HG03521 (cell line): Measurements from ENCODE around the gene CTIF.

Experiments used
- ATAC-seq: cut with Tn5 transposase; IDR thresholded peaks from one replicate; pipeline ENCODE4 v1.9.1; 2021; ENCODE audit warnings: mild to moderate bottlenecking, moderate library complexity; ENCODE audit not compliant: unreplicated experiment

The CTIF gene

DNA sequence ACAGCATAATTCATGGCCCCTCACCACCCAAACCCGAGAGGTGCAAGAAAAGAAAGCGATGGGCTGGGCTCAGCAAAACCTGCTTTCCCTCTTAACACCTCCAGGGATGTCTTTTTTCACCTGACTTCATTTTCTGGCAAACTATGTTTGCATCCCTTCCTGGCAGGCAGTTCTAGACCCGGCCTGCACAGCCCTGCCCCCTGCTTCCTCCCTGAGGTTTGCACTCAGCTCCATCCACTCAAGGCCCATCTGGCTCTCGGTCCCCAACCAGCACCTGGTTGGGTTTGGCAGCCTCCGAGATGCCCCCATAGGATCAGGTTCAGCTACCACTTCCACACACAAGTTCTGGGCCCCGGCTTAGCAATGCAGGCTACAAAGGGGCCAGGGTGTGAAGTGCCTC is 226.2 kb downstream of the CTIF start:
- ATAC-seq: no peak

DNA sequence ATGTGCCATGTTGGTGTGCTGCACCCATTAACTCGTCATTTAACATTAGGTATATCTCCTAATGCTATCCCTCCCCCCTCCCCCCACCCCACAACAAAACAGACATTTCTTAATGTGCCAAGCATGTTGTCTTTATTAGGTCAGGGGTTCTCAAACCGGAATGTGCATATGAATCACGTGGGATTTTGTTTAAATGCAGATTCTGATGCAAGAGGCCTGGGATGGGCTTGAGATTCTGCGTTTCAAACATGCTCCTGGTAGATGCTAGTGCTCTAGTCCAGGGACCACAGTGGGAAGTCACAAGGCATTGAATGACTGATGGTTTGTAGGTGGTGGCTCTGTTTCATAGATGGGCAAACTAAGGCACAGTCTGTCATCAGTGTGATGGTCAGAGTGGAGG is 227.2 kb downstream of the CTIF start:
- no peak for ATAC-seq

DNA sequence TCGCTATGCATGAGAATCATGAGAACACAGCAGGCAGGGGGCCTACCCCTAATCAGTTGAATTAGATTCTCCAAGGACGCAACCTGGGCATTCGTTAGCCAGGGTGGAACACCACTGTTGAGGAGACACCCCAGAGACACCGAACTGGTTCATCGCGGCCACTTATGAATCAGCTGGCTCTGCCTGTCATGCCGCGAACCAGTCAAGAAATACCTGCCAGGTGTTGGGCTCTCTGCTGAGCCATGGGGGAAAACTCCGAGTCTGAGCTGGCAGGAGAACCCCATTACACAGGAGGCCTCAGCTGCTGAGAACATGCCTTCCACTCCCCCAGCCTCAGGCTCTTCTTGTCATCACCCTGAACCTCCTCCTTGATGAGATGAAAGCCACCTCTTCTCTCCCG is 227.7 kb downstream of the CTIF start:
- ATAC-seq: no peak

DNA sequence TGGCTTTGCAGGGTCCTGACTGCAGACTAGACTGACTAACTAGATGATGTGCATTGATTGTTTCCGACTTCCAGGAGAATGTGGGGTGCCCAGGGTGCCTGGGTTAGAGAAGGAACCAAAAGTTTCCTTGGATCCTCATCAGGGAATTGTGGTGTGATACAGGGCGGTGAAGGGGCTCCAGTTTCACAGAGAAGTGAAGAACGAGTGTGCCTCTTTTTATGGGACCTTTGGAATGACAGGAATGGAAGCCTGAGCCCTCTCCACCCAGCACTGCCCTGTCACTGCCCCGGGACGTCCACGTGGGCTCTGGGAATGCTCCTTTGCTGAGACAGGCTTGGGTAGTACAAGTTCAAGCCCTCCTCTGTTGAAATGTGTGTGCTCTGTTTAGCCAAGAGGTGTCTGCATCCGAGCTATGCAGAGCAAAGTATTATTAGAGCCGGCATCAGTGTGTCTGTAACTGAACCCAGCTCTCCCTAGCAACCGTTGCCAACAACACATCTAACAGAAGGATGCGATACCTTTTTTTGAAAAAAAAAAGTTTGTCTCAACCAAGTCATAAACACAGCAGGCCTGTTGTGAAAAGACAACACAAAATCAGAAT is 228.4 kb downstream of the CTIF start:
- ATAC-seq: no peak

DNA sequence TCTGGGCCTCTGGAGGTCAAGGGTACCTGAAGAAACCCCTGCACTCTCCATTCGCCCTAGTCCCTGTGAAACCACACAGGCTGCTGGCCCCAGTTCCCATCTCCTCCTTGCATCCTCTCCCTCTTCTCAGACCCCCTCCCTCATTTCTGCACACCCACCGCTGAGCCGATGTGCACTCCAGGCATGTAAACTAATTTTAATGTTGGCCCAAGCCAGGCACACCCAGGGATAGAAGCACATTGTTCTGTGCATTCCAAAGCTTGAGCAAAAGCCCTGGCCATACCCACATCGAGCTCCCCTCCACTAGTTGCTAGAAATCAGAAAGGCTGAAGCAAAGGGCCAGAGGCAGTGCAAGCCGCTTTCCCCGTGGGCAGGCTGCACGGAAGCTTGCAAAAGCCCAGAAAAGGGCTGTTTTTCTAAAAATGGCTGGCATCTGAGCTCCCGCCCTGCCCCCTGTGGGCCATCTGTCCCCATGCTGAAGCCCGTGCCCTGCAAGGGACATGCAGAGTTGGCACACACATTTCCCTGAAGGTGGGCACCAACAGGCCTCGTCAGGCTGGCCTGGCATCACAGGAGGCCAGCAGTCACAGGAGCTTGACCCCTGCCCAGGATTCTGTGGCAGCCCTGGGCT is 230.3 kb downstream of the CTIF start:
- no peak for ATAC-seq

DNA sequence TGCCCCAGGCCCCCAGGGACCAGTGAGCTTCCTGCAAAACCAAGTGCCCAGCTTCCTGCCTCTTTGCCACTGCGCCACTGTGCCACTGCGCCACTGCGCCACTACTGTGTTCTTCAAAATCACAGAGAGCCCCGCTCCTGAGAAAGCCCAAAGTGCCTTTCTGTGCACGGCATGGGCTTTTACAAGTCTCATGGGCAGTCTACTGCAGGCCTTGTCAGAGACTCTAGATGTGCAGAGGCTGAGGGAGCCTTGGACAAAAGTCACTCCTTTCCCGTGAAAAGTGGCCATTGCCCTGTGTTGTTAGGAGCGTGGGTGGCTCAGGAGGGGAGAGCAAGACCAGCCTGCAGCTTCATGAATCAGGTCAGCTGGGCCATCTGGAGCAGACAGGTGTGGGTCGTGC is 231.4 kb downstream of the CTIF start:
- no peak for ATAC-seq

DNA sequence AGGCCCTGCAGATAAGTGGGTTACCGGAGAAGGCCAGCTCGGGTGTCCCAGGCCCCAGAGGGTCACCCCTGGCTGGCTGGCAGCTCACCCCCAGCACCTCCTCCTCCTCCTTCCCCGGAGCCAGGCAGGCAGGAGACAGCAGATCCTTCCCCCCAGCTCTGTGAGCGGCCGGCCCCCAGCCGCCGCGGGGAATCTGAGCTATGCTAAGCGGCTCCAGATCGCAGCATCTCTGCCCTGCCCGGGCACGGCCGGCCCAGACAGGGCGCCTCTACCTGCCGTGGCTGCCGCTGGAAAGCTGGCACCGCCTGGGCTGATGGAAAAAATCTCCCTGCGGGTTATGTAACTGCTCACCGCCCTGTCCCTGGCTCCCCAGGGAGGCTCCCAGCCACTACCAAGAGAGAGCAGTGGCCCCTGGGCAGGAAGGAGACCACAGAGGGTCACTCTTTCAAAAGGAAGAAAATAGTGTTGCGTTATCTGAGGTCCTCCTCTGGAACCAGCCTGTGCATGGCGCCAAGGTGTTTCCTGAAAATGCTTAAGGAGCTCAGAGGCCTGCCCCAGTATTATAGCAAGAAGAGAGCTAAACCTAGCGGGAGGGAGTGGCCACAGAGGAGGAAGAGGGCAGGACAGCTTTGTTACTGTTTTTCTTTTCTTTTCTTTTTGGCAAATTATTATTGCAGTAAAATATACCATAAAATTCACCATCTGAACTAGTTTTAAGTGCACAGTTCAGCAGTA is 233.0 kb downstream of the CTIF start:
- ATAC-seq: no peak

DNA sequence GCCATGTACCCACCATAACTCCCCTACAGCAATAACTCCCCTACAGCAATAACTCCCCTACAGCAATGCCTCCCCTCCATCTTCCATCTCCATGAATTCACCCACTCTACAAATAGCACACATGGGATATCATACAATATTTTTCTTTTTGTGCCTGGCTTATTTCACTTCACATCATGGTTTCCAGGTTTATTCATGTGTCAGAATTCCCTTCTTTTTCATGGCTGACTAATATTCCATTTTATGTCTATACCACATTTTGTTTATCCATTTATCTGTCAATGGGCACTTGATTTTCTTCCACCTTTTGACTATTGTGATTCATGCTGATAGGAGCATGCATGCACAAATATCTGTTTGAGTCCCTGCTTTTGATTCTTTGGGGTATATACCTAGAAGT is 233.6 kb downstream of the CTIF start:
- ATAC-seq: no peak

DNA sequence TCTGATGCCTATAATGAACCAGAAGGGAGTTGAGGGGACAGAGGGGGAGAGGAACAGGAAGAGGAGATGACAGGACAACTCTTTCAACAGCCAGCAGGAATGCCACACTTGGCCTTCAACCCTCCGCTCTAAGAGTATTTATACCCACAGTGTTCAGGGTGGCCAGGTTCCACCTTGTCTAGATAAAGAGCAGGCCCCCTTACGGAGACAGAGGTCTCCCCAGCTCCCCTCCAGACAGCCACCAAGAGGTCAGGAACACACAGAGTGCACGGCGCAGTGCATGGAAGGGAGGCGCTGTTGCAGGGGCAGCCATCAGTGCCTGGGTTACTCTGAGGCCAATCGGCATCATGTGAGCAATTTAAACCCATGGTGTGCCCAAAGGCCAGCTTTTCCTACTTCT is 235.0 kb downstream of the CTIF start:
- ATAC-seq: no peak

DNA sequence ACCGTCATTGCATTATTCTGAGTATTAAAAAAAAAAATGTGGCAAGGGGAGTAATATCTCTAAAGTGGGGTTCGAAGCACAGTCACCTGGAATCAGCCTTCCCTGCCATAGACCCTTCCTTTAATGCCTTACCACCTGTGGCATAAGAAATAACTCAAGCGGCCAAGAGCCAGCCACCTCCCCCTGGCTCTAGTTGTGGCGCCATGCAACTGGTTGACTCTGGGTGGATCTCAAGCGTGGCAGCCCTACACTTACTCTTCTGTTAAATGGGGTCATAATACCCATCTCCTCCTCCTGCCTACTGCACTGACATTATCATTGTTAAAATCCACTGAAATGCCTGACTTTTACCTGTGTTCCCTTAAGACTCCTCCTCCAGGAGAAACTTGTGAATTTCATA is 236.1 kb downstream of the CTIF start:
- ATAC-seq: no peak

DNA sequence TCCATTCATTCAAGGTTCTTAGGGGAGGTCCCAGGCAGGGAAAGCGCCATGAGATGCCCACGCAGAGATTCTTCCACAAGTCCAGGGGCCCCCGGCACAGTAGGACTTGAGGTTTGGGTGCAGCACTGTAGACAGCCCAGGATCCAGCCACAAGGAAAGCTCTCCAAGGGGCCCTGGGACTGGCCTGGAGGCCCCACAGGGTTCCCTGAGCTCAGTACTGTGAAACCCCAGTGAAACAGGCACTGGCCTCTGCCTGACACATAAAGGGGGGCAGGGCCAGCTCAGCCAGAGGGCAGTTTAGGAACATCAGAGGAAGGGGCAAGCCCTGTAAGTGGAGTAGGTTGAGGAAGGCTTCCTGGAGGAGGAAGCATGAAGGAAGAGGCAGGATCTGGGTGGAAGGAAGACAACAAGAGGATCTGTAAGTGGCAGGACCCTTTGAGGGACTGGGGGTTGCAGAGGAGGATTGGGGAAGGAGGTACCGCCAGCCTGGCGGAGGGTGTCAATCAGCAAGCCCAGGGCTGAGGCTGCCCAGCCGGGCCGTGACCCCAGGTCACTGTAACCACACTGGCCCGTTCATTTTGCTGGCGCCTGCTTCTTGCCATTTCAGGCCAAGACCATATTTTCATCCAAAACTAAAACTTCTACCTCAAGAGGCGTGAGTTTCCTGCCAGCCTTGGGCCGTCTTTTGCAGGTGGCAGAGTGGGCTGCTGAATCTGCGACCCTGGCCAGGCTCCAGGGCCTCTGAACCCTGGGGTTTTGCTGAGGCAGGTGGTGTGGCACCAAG is 236.7 kb downstream of the CTIF start:
- no peak for ATAC-seq

DNA sequence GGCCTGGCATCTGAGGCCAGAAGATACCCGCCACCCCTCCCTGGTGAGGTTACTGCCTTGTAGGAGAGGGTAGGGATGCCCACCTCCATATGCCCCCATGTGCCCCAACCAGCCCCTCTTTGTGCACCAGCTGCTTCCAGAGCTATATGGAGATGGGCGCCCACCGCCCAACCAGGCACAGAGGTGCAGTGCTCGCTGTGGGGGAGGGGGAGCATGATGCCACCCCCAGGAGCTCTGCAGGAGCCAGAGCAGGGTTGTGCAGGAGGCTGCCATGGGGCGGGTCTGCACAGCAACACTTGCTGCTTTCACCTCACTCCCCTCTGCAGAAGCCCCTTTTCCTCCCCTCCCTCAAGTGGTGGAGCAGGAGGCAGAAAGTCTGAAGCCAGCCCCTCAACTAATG is 237.3 kb downstream of the CTIF start:
- ATAC-seq: no peak

DNA sequence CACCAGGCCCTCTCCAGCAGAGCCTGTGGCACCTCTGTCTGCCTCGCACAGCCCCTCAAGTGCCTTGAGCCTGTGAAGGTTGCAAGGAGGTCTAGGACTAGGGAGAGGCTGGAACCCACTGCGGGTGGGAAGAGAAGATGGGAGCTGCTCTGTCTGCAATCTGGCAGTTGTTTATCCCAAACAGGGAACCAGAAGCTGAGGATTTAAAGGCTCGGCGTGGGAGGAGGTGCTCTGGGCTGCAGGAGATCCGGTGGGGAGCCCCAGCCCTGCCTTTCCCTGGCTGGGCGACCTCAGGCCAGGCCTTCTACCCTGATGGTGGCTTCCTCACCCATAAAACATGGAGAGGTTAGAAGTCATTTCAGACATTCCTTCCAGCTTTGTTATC is 237.8 kb downstream of the CTIF start:
- no peak for ATAC-seq

DNA sequence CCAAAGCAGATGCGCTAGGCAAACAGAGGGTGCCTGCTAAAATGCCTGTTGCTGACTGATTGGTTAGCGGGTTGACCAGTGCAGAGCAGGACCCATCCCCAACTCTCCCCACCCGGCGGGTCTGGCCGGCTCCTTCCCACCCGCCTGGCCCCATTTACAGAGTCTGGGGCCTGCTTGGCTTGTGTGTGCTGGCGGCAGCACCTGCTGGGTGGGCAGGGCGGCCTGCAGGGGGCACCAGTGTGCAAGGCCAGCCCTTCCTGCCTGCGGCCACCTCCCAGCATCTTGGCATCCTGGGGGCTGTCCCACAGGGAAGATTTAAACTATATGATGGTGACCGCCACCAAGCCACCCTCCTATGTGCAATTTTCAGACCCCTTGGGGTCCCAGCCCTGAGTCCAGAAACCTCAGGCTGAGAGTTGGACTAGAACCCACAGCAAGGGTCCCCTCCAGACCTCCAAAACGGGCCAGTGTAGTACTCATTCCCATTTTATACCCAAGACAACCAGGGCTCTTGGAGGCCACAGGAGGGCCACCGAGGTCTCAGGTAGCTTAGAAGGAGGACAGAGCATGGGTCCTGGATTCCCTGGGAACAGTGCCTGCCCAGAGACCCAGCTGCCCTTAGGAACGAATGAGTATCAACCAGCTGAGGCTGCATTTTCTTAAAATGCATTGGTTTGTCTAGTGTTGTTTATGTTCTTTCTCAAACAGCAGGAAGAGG is 238.4 kb downstream of the CTIF start:
- ATAC-seq: peak; percentile 54

DNA sequence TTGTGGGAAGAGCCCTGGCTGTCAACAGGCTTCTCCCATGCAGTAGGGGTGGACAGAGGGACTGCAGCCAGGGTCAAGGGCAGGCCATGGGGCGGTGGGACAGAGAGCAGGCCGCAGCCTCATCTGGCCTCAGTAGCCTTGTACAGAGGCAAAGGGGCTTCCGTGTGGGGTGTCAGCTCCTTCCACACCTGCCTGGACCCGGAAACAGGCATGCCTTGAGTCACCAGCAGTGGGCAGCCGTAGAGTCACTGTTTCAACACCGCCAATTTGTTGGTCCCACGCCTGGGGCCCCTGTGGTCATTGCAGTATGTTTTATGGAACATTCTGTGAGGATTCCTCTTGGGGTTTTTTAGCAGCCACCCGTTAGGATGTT is 238.9 kb downstream of the CTIF start:
- no peak for ATAC-seq

DNA sequence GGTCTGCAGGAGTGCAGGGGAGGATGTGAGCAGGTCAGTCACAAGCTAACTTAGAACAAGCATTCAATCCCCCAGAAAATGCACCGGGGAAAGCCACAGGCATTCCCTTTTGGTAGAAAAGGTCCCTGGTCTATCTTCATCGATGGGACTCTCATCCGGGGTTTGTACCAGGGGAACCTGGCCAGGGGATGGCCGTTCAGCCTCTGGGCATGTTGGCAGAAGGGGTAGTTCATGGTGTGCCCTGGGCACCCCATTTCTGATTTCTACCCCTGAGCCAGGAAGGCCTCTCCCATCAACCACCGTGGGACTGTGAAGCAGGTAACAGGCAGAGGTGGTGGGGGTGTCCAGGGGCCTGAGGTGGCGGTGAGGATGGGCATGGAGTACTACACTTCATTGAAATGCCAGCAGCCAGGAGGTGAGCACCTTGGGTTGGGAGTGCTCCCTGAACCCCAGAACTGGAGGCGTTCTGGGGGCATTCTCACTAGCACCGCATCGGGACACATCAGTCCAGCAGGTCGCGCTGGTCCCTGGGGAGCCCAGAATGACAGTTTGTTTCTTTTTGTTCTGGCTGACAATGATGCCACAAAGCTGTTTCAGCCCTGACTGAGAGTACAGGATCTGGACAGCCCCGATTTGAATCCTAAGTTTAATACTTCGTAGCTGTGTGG is 239.6 kb downstream of the CTIF start:
- ATAC-seq: no peak

DNA sequence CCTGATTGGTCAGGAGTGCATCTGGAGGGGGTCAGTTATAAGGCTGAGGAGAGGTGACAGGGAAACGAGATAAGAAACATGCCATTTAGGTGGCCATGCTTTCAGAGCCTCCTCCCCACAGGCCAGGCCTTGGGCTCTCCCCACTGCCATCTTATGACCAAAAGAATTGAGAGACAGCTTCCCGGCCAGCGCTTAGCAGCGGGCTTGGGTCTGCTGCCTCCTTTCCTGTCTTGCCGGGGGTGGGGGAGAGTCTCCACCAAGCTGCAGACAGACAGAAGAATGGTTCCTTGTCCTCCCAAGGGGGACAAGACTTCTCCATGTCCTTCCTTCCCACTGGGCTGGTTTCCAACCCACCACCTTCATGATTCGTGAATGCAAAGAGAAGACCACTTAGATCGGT is 240.6 kb downstream of the CTIF start:
- ATAC-seq: no peak

DNA sequence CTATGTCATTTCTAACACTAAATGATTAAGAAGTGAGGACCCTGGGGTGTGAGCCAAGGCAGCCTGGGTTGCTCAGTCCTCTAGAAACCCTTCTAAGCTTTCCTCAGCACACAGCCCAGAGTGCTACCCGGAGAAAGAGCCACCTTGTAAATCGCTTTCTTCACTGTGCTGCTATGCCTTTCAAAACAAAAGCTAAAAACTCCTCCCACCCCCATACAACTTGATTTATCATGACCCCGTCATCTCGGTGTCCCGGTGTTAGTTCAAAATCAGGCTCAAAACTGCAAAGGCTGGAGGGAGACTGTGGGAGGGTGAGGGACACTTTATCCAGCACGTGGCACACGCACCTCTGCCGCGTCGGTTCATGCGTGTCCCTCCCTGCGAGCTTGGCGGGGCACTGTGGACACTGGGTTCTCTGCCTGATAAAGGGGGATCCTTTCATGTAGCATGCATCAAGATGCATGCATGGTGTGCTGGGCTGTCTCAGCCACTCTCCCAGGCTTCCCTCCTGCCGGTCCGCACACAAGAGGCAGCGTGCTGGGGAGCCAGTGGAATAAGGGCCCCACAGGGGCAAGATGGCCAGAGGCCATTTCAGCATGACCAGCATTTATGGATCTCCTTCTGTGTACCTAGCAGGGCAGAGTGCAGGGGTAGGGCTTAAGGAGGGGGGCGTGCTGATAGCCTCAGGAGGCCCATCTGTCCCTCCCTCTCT is 241.5 kb downstream of the CTIF start:
- ATAC-seq: no peak

DNA sequence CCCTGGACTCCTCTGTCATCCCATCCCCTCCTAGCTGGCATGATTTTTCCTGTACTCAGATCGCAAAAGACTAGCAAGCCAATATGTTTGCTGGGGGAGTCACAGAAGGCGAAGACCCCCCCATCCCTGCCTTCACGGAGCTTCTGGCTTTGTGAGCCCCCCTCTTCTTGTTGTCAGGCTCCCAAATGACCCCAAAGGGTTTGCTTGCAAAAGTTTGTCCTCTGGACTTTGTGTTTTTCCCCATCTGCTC is 242.0 kb downstream of the CTIF start:
- no peak for ATAC-seq
